ENCODE results near the gene CSNK1G2.

Gene CSNK1G2

GRCh38 chr19:1959928-1960589, 19.1 kb downstream of the CSNK1G2 start:
- Histone ChIP-seq H3K9ac (ENCODE audit: low read length in 5 of 5) (no peak overlapping the region), H3K4me1 (ENCODE audit: control insufficient read depth in 5 of 5, insufficient read depth in 5 of 5, low read length in 5 of 5) (peaks cover 0 to 16% (median 14%) of the 10 kb centered on the region in 5 donors), H3K27ac (ENCODE audit: low read depth, low read length) (no peak overlapping the region), H3K4me3 (ENCODE audit: low read depth in 1 of 5, low read length in 5 of 5) (no peak overlapping the region), H3K27me3 (ENCODE audit: control insufficient read depth in 5 of 5, insufficient read depth in 4 of 5, low read length in 5 of 5) (no peaks in the 10 kb centered on the region), H3K9me3 (ENCODE audit: control insufficient read depth in 5 of 5, low read length in 5 of 5) (no peaks in the 10 kb centered on the region), H3K36me3 (ENCODE audit: control insufficient read depth in 5 of 5, insufficient read depth in 5 of 5, low read length in 5 of 5) (peaks cover 0 to 12% (median 6%) of the 10 kb centered on the region in 5 donors)

- Histone ChIP-seq H3K36me3 (ENCODE audit: control insufficient read depth in 5 of 5, insufficient read depth in 5 of 5, low read length in 5 of 5) (peaks cover 0 to 11% (median 6%) of the 10 kb centered on the region in 5 donors), H3K4me1 (ENCODE audit: control insufficient read depth in 5 of 5, insufficient read depth in 5 of 5, low read length in 5 of 5) (peaks cover 0 to 10% (median 9%) of the 10 kb centered on the region in 5 donors), H3K27ac (ENCODE audit: low read depth, low read length) (no peak overlapping the region), H3K9ac (ENCODE audit: low read length in 5 of 5) (no peak overlapping the region), H3K4me3 (ENCODE audit: low read depth in 1 of 5, low read length in 5 of 5) (no peak overlapping the region), H3K27me3 (ENCODE audit: control insufficient read depth in 5 of 5, insufficient read depth in 4 of 5, low read length in 5 of 5) (no peaks in the 10 kb centered on the region), H3K9me3 (ENCODE audit: control insufficient read depth in 5 of 5, low read length in 5 of 5) (no peaks in the 10 kb centered on the region)
Observed at GRCh38 chr19:1961000-1961883, 20.3 kb downstream of the CSNK1G2 start.

- H3K9me3 ChIP-seq (ENCODE audit: control insufficient read depth in 5 of 5, low read length in 5 of 5), result no peaks in the 10 kb centered on the region
- no peaks in the 10 kb centered on the region for H3K4me1 ChIP-seq (ENCODE audit: control insufficient read depth in 5 of 5, insufficient read depth in 5 of 5, low read length in 5 of 5)
- H3K4me3 ChIP-seq (ENCODE audit: low read depth in 1 of 5, low read length in 5 of 5), result no peak overlapping the region
- no peak overlapping the region for H3K27ac ChIP-seq (ENCODE audit: low read depth, low read length)
- H3K27me3 ChIP-seq (ENCODE audit: control insufficient read depth in 5 of 5, insufficient read depth in 4 of 5, low read length in 5 of 5), result no peaks in the 10 kb centered on the region
- H3K36me3 ChIP-seq (ENCODE audit: control insufficient read depth in 5 of 5, insufficient read depth in 5 of 5, low read length in 5 of 5), result peaks cover 0 to 11% (median 6%) of the 10 kb centered on the region in 5 donors
- no peak overlapping the region for H3K9ac ChIP-seq (ENCODE audit: low read length in 5 of 5)
Observed at GRCh38 chr19:1962674-1963073, 21.7 kb downstream of the CSNK1G2 start.

GRCh38 chr19:1967087-1967608, 26.2 kb downstream of the CSNK1G2 start:
- no peaks in the 10 kb centered on the region for H3K4me1 ChIP-seq (ENCODE audit: control insufficient read depth in 5 of 5, insufficient read depth in 5 of 5, low read length in 5 of 5)
- no peak overlapping the region for H3K9ac ChIP-seq (ENCODE audit: low read length in 5 of 5)
- H3K9me3 ChIP-seq (ENCODE audit: control insufficient read depth in 5 of 5, low read length in 5 of 5), result no peaks in the 10 kb centered on the region
- H3K27ac ChIP-seq (ENCODE audit: low read depth, low read length), result no peak overlapping the region
- H3K4me3 ChIP-seq (ENCODE audit: low read depth in 1 of 5, low read length in 5 of 5), result no peak overlapping the region
- peaks cover 0 to 37% (median 22%) of the 10 kb centered on the region in 5 donors for H3K36me3 ChIP-seq (ENCODE audit: control insufficient read depth in 5 of 5, insufficient read depth in 5 of 5, low read length in 5 of 5)
- no peaks in the 10 kb centered on the region for H3K27me3 ChIP-seq (ENCODE audit: control insufficient read depth in 5 of 5, insufficient read depth in 4 of 5, low read length in 5 of 5)

- Histone ChIP-seq H3K36me3 (ENCODE audit: control insufficient read depth in 5 of 5, insufficient read depth in 5 of 5, low read length in 5 of 5) (peaks cover 0 to 31% (median 21%) of the 10 kb centered on the region in 5 donors), H3K9ac (ENCODE audit: low read length in 5 of 5) (peak overlapping the region in 1 of 5 donors; percentile 47), H3K27me3 (ENCODE audit: control insufficient read depth in 5 of 5, insufficient read depth in 4 of 5, low read length in 5 of 5) (no peaks in the 10 kb centered on the region), H3K4me1 (ENCODE audit: control insufficient read depth in 5 of 5, insufficient read depth in 5 of 5, low read length in 5 of 5) (no peaks in the 10 kb centered on the region), H3K4me3 (ENCODE audit: low read depth in 1 of 5, low read length in 5 of 5) (no peak overlapping the region), H3K27ac (ENCODE audit: low read depth, low read length) (no peak overlapping the region), H3K9me3 (ENCODE audit: control insufficient read depth in 5 of 5, low read length in 5 of 5) (no peaks in the 10 kb centered on the region)
Observed at GRCh38 chr19:1968279-1969175, 27.6 kb downstream of the CSNK1G2 start.

- H3K27me3 ChIP-seq (ENCODE audit: control insufficient read depth in 5 of 5, insufficient read depth in 4 of 5, low read length in 5 of 5), result no peaks in the 10 kb centered on the region
- no peak overlapping the region for H3K9ac ChIP-seq (ENCODE audit: low read length in 5 of 5)
- H3K27ac ChIP-seq (ENCODE audit: low read depth, low read length), result no peak overlapping the region
- H3K36me3 ChIP-seq (ENCODE audit: control insufficient read depth in 5 of 5, insufficient read depth in 5 of 5, low read length in 5 of 5), result peaks cover 0 to 32% (median 22%) of the 10 kb centered on the region in 5 donors
- no peaks in the 10 kb centered on the region for H3K4me1 ChIP-seq (ENCODE audit: control insufficient read depth in 5 of 5, insufficient read depth in 5 of 5, low read length in 5 of 5)
- no peak overlapping the region for H3K4me3 ChIP-seq (ENCODE audit: low read depth in 1 of 5, low read length in 5 of 5)
- no peaks in the 10 kb centered on the region for H3K9me3 ChIP-seq (ENCODE audit: control insufficient read depth in 5 of 5, low read length in 5 of 5)
Observed at GRCh38 chr19:1969176-1970002, 28.4 kb downstream of the CSNK1G2 start.

- H3K9ac ChIP-seq (ENCODE audit: low read length in 5 of 5), result no peak overlapping the region
- no peak overlapping the region for H3K27ac ChIP-seq (ENCODE audit: low read depth, low read length)
- H3K36me3 ChIP-seq (ENCODE audit: control insufficient read depth in 5 of 5, insufficient read depth in 5 of 5, low read length in 5 of 5), result peaks cover 0 to 40% (median 28%) of the 10 kb centered on the region in 5 donors
- H3K9me3 ChIP-seq (ENCODE audit: control insufficient read depth in 5 of 5, low read length in 5 of 5), result no peaks in the 10 kb centered on the region
- no peaks in the 10 kb centered on the region for H3K27me3 ChIP-seq (ENCODE audit: control insufficient read depth in 5 of 5, insufficient read depth in 4 of 5, low read length in 5 of 5)
- no peaks in the 10 kb centered on the region for H3K4me1 ChIP-seq (ENCODE audit: control insufficient read depth in 5 of 5, insufficient read depth in 5 of 5, low read length in 5 of 5)
- no peak overlapping the region for H3K4me3 ChIP-seq (ENCODE audit: low read depth in 1 of 5, low read length in 5 of 5)
Observed at GRCh38 chr19:1970003-1970805, 29.2 kb downstream of the CSNK1G2 start.

GRCh38 chr19:1970806-1971502, 30.0 kb downstream of the CSNK1G2 start:
- H3K27ac ChIP-seq (ENCODE audit: low read depth, low read length), result no peak overlapping the region
- H3K4me3 ChIP-seq (ENCODE audit: low read depth in 1 of 5, low read length in 5 of 5), result no peak overlapping the region
- H3K4me1 ChIP-seq (ENCODE audit: control insufficient read depth in 5 of 5, insufficient read depth in 5 of 5, low read length in 5 of 5), result no peaks in the 10 kb centered on the region
- no peaks in the 10 kb centered on the region for H3K27me3 ChIP-seq (ENCODE audit: control insufficient read depth in 5 of 5, insufficient read depth in 4 of 5, low read length in 5 of 5)
- H3K36me3 ChIP-seq (ENCODE audit: control insufficient read depth in 5 of 5, insufficient read depth in 5 of 5, low read length in 5 of 5), result peaks cover 0 to 47% (median 33%) of the 10 kb centered on the region in 5 donors
- no peaks in the 10 kb centered on the region for H3K9me3 ChIP-seq (ENCODE audit: control insufficient read depth in 5 of 5, low read length in 5 of 5)
- no peak overlapping the region for H3K9ac ChIP-seq (ENCODE audit: low read length in 5 of 5)

All from subcutaneous abdominal adipose tissue (tissue), 5 donors.